AG10803 (cell line): ENCODE results near the gene FRMPD4.

Experiments
- DNase-seq: peaks from one replicate; pipeline ENCODE4 v3.0.0; 2010; ENCODE audit warnings: low read depth
- H3K4me3 ChIP-seq: 2 replicates; pipeline ENCODE4 v1.5.1; 2011; ENCODE audit warnings: mild to moderate bottlenecking, low read length, control low read depth
- CTCF ChIP-seq: conservative IDR thresholded peaks from 2 replicates; pipeline ENCODE4 v1.5.1; 2011; ENCODE audit warnings: mild to moderate bottlenecking, low read length, control low read depth, inconsistent platforms

Gene FRMPD4

DNA sequence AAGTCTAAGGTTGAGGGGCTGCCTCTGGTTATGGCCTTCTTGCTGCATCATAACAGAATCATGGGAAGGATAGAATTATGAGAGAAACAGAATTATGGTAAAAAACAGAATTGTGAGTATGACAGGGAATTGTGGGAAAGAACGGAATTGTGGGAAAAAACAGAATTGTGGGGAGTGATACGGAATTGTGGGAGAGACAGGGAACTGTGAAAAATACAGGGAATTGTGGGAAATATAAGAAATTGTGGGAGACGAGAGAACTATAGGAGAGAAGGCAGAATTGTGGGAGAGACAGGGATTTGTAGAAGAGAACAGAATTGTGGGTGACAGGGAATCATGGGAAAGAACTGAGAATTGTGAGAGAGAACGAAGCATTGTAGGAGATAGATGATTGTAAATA is 159.1 kb downstream of the FRMPD4 start:
- no peak for DNase-seq

GRCh38 chrX:12301288-12301687 is 163.0 kb downstream of the FRMPD4 start:
- DNase-seq: no peak
- no peak for TF ChIP-seq CTCF
- no peak overlapping the region for H3K4me3 ChIP-seq

More for the DNA sequence above, 159.1 kb downstream of the FRMPD4 start:
- no peak for TF ChIP-seq CTCF
- no peak overlapping the region for H3K4me3 ChIP-seq

DNA sequence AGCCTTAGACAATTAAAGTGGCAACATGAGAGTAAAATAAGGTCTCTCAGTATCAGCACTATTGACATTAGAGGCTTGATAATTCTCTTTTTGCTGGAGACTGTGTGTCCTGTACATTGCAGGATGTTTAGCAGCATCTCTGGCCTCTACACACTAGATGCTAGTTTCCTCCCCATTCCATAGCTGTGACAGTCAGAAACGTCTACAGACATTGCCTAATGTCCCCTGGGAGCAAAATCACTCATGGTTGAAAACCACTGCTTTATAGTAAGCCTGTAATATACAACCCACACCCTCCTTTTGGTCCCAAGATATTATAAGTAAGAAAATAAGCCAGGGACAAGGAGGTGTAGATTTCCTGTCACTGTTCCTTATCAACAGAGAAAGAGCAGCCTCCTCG is 166.0 kb downstream of the FRMPD4 start:
- no peak overlapping the region for H3K4me3 ChIP-seq
- peak; percentile 76 for DNase-seq
- no peak for TF ChIP-seq CTCF

GRCh38 chrX:12307961-12308360 is 169.7 kb downstream of the FRMPD4 start:
- no peak overlapping the region for H3K4me3 ChIP-seq
- TF ChIP-seq CTCF: no peak
- DNase-seq: no peak

GRCh38 chrX:12308420-12308819 is 170.1 kb downstream of the FRMPD4 start:
- no peak overlapping the region for H3K4me3 ChIP-seq
- TF ChIP-seq CTCF: no peak
- DNase-seq: no peak

DNA sequence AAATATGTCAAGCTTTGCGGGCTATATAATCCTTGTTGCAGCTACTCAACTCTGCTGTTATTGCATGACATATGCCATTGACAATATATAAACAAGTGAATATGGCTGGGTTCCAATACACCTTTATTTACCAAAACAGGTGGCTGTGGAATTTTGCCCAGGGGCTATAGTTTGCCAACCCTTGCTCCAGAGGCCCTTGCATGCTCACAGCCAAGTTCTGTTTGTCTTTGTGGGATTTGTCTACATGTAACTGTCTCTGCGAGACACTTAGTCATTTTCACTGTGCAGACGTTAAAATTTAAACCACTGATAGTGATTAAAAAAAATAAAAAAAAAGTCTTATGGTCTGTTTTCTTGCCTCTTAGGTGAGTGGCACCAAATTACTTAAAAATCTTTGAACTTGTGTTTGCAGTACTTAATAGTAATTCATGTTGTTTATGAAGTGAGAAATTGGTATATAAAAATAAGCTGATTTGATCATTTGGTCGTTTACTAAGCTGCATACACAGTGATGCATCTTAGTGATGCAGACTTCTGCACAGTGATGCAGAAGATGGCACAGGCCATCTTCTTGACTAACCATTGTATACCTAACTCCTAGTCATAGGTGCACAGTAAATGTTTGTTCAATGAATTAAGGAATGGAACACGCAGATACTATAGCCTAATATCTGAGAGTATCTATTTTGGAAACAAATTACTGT is 170.9 kb downstream of the FRMPD4 start:
- H3K4me3 ChIP-seq: no peak overlapping the region
- TF ChIP-seq CTCF: no peak
- DNase-seq: no peak

DNA sequence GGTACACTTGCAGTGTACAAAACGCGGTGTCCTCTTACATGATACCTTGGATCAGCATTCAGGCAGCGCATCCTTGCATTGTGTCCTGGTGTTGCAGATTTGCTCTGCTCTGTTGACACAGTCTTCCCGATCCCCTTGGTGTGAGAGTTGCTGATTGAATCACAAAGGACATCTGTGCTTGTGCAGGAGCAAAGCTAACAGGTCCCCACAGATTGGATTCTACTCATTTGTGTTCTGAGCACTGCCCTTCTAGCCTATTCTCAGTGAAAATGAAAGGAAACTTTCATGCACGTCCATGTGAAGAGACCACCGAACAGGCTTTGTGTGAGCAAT is 171.4 kb downstream of the FRMPD4 start:
- no peak for DNase-seq
- no peak overlapping the region for H3K4me3 ChIP-seq
- no peak for TF ChIP-seq CTCF
